T-helper 17 cell (primary cell): Measurements from ENCODE around the gene AGAP1. TPM values are rescaled to one million over a fixed set of nuclear protein-coding genes. Genes with fewer than 3 reads are reported as not detected.

ENCODE experiments used
- ATAC-seq: fragments of 150-1000 bp; cut with Tn5 transposase; 2 replicates; pipeline ENCODE4 v1.10.0; 2021; ENCODE audit warnings: mild to moderate bottlenecking, moderate library complexity
- DNase-seq, 3 donors: peaks; one replicate each; pipeline versions ENCODE4 v3.0.0 to v3.0.0-alpha.2; 2020 to 2021
- H3K9me3 ChIP-seq: one replicate; pipeline ENCODE4 v1.7.0; 2013; ENCODE audit warnings: low read length, mild to moderate bottlenecking; ENCODE audit not compliant: control insufficient read depth, poor library complexity, severe bottlenecking
- H3K27ac Mint-ChIP-seq: one replicate; pipeline ENCODE4 v1.8.0; 2022; ENCODE audit warnings: mild to moderate bottlenecking, moderate library complexity, mixed read lengths
- H3K27me3 Mint-ChIP-seq: one replicate; pipeline ENCODE4 v1.8.0; 2022; ENCODE audit warnings: mixed read lengths
- H3K36me3 Mint-ChIP-seq: one replicate; pipeline ENCODE4 v1.8.0; 2022; ENCODE audit warnings: low read depth, mixed read lengths
- H3K4me1 Mint-ChIP-seq: one replicate; pipeline ENCODE4 v1.8.0; 2022; ENCODE audit warnings: mild to moderate bottlenecking, mixed read lengths
- H3K4me3 Mint-ChIP-seq: one replicate; pipeline ENCODE4 v1.8.0; 2022; ENCODE audit warnings: mild to moderate bottlenecking, moderate library complexity, mixed read lengths
- total RNA-seq, 4 donors: library from RNA in 2 of 4; stranded (reverse) in 2 of 4; gene quantifications; one replicate each; pipeline ENCODE4 v1.2.3 and lab custom pipeline; 2022 to 2026

The AGAP1 gene
- total RNA-seq, 2 donors from 2014 or later = 7.6 to 16.8 TPM

GRCh38 chr2:235614900-235615712, 121.3 kb downstream of the AGAP1 start:
- ATAC-seq = no peak
- no peak overlapping the region for H3K27ac Mint-ChIP-seq
- no peaks in the 10 kb centered on the region for H3K9me3 ChIP-seq
- peaks cover 24% of the 10 kb centered on the region for H3K27me3 Mint-ChIP-seq
- no peak overlapping the region for H3K4me3 Mint-ChIP-seq
- peaks cover 2% of the 10 kb centered on the region for H3K4me1 Mint-ChIP-seq
- no peaks in the 10 kb centered on the region for H3K36me3 Mint-ChIP-seq
- DNase-seq = no peak

- DNase-seq (no peak), ATAC-seq (no peak)
- H3K4me1 Mint-ChIP-seq = peaks cover 2% of the 10 kb centered on the region
- H3K36me3 Mint-ChIP-seq = no peaks in the 10 kb centered on the region
- H3K4me3 Mint-ChIP-seq = no peak overlapping the region
- H3K27ac Mint-ChIP-seq = no peak overlapping the region
- H3K9me3 ChIP-seq = no peaks in the 10 kb centered on the region
- peaks cover 24% of the 10 kb centered on the region for H3K27me3 Mint-ChIP-seq
Measured at GRCh38 chr2:235616885-235617284, 123.0 kb downstream of the AGAP1 start.

GRCh38 chr2:235618039-235618438, 124.2 kb downstream of the AGAP1 start:
- ATAC-seq (no peak), DNase-seq (no peak)
- Mint-ChIP-seq H3K36me3 (no peaks in the 10 kb centered on the region), H3K4me1 (peaks cover 2% of the 10 kb centered on the region), H3K4me3 (no peak overlapping the region), H3K27ac (no peak overlapping the region), H3K27me3 (peaks cover 24% of the 10 kb centered on the region)
- no peaks in the 10 kb centered on the region for H3K9me3 ChIP-seq

- no peaks in the 10 kb centered on the region for H3K9me3 ChIP-seq
- no peaks in the 10 kb centered on the region for H3K4me1 Mint-ChIP-seq
- DNase-seq (no peak), ATAC-seq (no peak)
- no peak overlapping the region for H3K27ac Mint-ChIP-seq
- no peak overlapping the region for H3K4me3 Mint-ChIP-seq
- no peaks in the 10 kb centered on the region for H3K36me3 Mint-ChIP-seq
- H3K27me3 Mint-ChIP-seq = peaks cover 17% of the 10 kb centered on the region
Measured at GRCh38 chr2:235619544-235619943, 125.7 kb downstream of the AGAP1 start.

GRCh38 chr2:235621736-235622135, 127.9 kb downstream of the AGAP1 start:
- no peak for DNase-seq
- H3K27me3 Mint-ChIP-seq = peaks cover 7% of the 10 kb centered on the region
- H3K4me3 Mint-ChIP-seq = no peak overlapping the region

GRCh38 chr2:235623111-235623510, 129.3 kb downstream of the AGAP1 start:
- Mint-ChIP-seq H3K36me3 (no peaks in the 10 kb centered on the region), H3K4me1 (no peaks in the 10 kb centered on the region), H3K27me3 (peaks cover 13% of the 10 kb centered on the region), H3K4me3 (no peak overlapping the region), H3K27ac (no peak overlapping the region)
- DNase-seq (no peak), ATAC-seq (no peak)
- H3K9me3 ChIP-seq = no peaks in the 10 kb centered on the region

More at GRCh38 chr2:235621736-235622135, 127.9 kb downstream of the AGAP1 start:
- H3K27ac Mint-ChIP-seq = no peak overlapping the region
- no peaks in the 10 kb centered on the region for H3K4me1 Mint-ChIP-seq
- ATAC-seq = no peak
- no peaks in the 10 kb centered on the region for H3K9me3 ChIP-seq
- H3K36me3 Mint-ChIP-seq = no peaks in the 10 kb centered on the region

GRCh38 chr2:235623752-235624151, 129.9 kb downstream of the AGAP1 start:
- Mint-ChIP-seq H3K4me1 (no peaks in the 10 kb centered on the region), H3K27me3 (peaks cover 16% of the 10 kb centered on the region), H3K4me3 (no peak overlapping the region), H3K27ac (no peak overlapping the region), H3K36me3 (no peaks in the 10 kb centered on the region)
- DNase-seq (no peak), ATAC-seq (no peak)
- H3K9me3 ChIP-seq = no peaks in the 10 kb centered on the region

GRCh38 chr2:235626658-235627057, 132.8 kb downstream of the AGAP1 start:
- no peaks in the 10 kb centered on the region for H3K9me3 ChIP-seq
- peaks cover 26% of the 10 kb centered on the region for H3K27me3 Mint-ChIP-seq
- no peak for DNase-seq
- H3K4me3 Mint-ChIP-seq = no peak overlapping the region
- no peaks in the 10 kb centered on the region for H3K36me3 Mint-ChIP-seq
- H3K4me1 Mint-ChIP-seq = no peaks in the 10 kb centered on the region
- no peak overlapping the region for H3K27ac Mint-ChIP-seq
- ATAC-seq = no peak

- no peaks in the 10 kb centered on the region for H3K4me1 Mint-ChIP-seq
- no peak for ATAC-seq
- H3K36me3 Mint-ChIP-seq = no peaks in the 10 kb centered on the region
- H3K27me3 Mint-ChIP-seq = peaks cover 32% of the 10 kb centered on the region
- no peak overlapping the region for H3K4me3 Mint-ChIP-seq
- no peak for DNase-seq
- H3K27ac Mint-ChIP-seq = no peak overlapping the region
- H3K9me3 ChIP-seq = no peaks in the 10 kb centered on the region
Measured at GRCh38 chr2:235627682-235628081, 133.8 kb downstream of the AGAP1 start.

GRCh38 chr2:235630718-235631296, 137.0 kb downstream of the AGAP1 start:
- Mint-ChIP-seq H3K36me3 (no peaks in the 10 kb centered on the region), H3K27me3 (peaks cover 49% of the 10 kb centered on the region), H3K27ac (no peak overlapping the region), H3K4me1 (no peaks in the 10 kb centered on the region), H3K4me3 (no peak overlapping the region)
- DNase-seq (no peak), ATAC-seq (no peak)
- no peaks in the 10 kb centered on the region for H3K9me3 ChIP-seq

- no peak for DNase-seq
- Mint-ChIP-seq H3K4me3 (no peak overlapping the region), H3K4me1 (peaks cover 8% of the 10 kb centered on the region), H3K36me3 (no peaks in the 10 kb centered on the region), H3K27me3 (peaks cover 42% of the 10 kb centered on the region), H3K27ac (no peak overlapping the region)
- H3K9me3 ChIP-seq = no peaks in the 10 kb centered on the region
- ATAC-seq = no peak
Measured at GRCh38 chr2:235634435-235635158, 140.8 kb downstream of the AGAP1 start.

GRCh38 chr2:235636546-235636945, 142.7 kb downstream of the AGAP1 start:
- H3K4me3 Mint-ChIP-seq = no peak overlapping the region
- peaks cover 18% of the 10 kb centered on the region for H3K4me1 Mint-ChIP-seq
- ATAC-seq (no peak), DNase-seq (no peak)
- H3K27me3 Mint-ChIP-seq = peaks cover 32% of the 10 kb centered on the region
- H3K27ac Mint-ChIP-seq = no peak overlapping the region
- H3K9me3 ChIP-seq = no peaks in the 10 kb centered on the region
- H3K36me3 Mint-ChIP-seq = no peaks in the 10 kb centered on the region

- DNase-seq (no peak), ATAC-seq (no peak)
Measured at GRCh38 chr2:235637896-235638295, 144.1 kb downstream of the AGAP1 start.

More at GRCh38 chr2:235637896-235638295, 144.1 kb downstream of the AGAP1 start:
- H3K4me3 Mint-ChIP-seq = no peak overlapping the region
- no peaks in the 10 kb centered on the region for H3K36me3 Mint-ChIP-seq
- H3K9me3 ChIP-seq = no peaks in the 10 kb centered on the region
- H3K27me3 Mint-ChIP-seq = peaks cover 35% of the 10 kb centered on the region
- no peak overlapping the region for H3K27ac Mint-ChIP-seq
- peaks cover 18% of the 10 kb centered on the region for H3K4me1 Mint-ChIP-seq
